ENCODE results near the gene COL23A1. TPM values are rescaled to one million over a fixed set of nuclear protein-coding genes. Genes with fewer than 3 reads are reported as not detected.
A peak's percentile ranks its signal among the peaks of the same experiment; 100 is the strongest.

COL23A1 gene
- polyA plus RNA-seq, 2 of the 4 experiments (the other 2 are of a cell fraction) = not detected

DNA sequence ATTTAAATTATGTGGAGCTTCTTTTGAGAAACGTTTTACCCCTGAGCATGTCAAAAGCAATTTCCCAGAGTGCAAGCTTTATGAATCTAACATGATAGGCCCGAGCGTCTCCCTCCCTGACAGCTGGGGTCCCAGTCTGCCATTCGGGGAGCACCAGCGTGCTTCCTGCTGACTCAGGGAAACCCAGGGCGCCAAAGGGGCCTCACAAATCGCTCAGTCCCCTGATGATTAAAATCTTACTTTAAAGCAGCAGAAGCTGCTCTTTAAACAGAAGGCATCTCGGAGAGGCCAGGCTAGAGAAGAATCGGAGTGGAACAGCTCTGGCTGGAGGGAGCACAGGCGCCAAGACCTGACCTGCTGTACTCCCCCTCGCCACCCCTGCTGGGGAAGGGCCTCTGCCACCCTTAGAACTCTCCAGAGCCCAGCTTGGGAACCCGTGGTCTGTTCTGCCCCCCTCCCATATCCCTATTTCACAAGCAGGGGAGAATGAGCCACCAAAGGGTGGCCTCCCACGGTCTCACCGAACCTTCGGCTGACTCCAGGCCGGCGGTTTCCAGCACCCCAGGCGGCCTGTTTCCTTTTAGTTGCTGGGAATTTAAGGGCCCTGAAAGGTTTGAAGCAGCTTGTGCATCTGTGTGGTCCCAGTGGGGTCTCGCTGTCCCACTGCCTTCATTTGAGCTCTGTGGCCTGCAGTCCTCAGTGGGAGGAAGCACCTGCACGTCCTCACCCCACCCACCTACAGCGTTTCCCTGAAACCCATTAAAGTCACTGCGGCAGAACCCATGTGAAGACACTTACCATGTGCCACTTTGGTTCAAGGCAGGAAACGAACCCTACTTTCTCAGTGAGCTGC, 147.6 kb downstream of the COL23A1 start:
- Histone ChIP-seq H3K4me3 (no peak overlapping the region), H3K27ac (no peak overlapping the region), H3K4me1 (no peaks in the 10 kb centered on the region), H3K9me3 (peaks cover 4% of the 10 kb centered on the region; the same call in 2 of the 3 replicates), H3K4me2 (no peak overlapping the region)
- CTCF ChIA-PET = interaction anchor here (0.6 kb wide), 1 partner anchor 81 kb away, joined by 3 read pairs; no protein-coding TSS in a partner anchor
- POLR2A ChIA-PET = no interaction called here
- FAIRE-seq (no peak), DNase-seq (ENCODE audit: low read depth in 1 of 2, low spot score in 1 of 2) (no peak), ATAC-seq (no peak)
- WGBS (ENCODE audit: missing lambda C conversion rate) = 54% methylated on average over 23 of the region's 23 CpGs
- peak; percentile 32 for TF ChIP-seq MAFK (IDR thresholded peaks at IDR 0.05; ENCODE audit: partially characterized antibody)
- TF ChIP-seq, protein P1, sequence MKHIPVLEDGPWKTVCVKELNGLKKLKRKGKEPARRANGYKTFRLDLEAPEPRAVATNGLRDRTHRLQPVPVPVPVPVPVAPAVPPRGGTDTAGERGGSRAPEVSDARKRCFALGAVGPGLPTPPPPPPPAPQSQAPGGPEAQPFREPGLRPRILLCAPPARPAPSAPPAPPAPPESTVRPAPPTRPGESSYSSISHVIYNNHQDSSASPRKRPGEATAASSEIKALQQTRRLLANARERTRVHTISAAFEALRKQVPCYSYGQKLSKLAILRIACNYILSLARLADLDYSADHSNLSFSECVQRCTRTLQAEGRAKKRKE (CRISPR knock-in tag; IDR thresholded peaks at IDR 0.05; ENCODE audit: low read depth) = no peak
- TF ChIP-seq, protein P2, sequence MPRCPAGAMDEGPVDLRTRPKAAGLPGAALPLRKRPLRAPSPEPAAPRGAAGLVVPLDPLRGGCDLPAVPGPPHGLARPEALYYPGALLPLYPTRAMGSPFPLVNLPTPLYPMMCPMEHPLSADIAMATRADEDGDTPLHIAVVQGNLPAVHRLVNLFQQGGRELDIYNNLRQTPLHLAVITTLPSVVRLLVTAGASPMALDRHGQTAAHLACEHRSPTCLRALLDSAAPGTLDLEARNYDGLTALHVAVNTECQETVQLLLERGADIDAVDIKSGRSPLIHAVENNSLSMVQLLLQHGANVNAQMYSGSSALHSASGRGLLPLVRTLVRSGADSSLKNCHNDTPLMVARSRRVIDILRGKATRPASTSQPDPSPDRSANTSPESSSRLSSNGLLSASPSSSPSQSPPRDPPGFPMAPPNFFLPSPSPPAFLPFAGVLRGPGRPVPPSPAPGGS (IDR thresholded peaks at IDR 0.05) = no peak

DNA sequence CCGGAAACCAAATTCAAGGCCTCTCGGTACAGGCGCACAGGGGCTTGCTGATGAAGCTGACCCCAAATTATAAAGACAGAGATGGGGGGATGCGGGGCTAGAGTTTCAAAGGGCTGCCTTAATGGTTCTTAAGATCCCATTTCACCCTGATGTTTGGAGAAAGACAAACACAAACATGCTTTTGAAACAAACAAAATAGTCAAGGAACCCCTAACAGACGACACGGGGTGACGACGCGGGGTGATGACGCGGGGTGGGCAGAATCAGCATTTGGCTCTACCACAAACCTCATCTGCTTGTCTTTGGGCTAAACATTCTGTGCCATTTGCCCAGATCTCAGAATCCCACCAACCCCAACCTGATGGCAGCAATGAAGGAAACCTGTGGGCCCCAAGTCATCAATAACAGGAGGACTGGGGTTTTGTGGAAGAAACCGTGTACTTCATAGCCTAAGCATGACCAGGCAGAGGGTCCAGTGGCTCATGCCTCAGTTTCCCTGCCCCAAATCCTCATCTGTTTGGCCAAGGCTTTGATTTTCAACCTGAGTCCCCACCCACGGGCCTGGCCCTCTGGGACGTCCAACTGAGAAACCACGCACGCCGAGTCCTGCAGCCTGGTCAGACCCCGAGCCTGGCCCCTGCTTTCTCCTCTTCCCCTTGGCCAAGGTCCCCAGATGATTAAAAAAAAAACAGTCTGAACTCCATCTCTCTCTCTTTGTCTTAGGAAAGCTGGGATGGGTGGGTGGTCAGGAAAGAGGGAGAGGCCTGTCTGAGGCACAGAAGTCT, 148.5 kb downstream of the COL23A1 start:
- FAIRE-seq (no peak), ATAC-seq (no peak), DNase-seq (ENCODE audit: low read depth in 1 of 2, low spot score in 1 of 2) (no peak)
- ChIA-PET CTCF (no interaction called here), POLR2A (no interaction called here)
- H3K4me2 ChIP-seq = no peak overlapping the region
- H3K4me1 ChIP-seq = no peaks in the 10 kb centered on the region
- no peak overlapping the region for H3K4me3 ChIP-seq
- TF ChIP-seq PHF8 (IDR thresholded peaks at IDR 0.05; ENCODE audit: borderline replicate concordance, low read depth) (no peak), ZNF302 (CRISPR knock-in tag; IDR thresholded peaks at IDR 0.05) (no peak), EHMT2 (IDR thresholded peaks at IDR 0.05; ENCODE audit: low read depth) (no peak)
- TF ChIP-seq, protein P3, sequence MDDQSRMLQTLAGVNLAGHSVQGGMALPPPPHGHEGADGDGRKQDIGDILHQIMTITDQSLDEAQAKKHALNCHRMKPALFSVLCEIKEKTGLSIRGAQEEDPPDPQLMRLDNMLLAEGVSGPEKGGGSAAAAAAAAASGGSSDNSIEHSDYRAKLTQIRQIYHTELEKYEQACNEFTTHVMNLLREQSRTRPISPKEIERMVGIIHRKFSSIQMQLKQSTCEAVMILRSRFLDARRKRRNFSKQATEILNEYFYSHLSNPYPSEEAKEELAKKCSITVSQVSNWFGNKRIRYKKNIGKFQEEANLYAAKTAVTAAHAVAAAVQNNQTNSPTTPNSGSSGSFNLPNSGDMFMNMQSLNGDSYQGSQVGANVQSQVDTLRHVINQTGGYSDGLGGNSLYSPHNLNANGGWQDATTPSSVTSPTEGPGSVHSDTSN (IDR thresholded peaks at IDR 0.05) = no peak
- no peak overlapping the region for H3K27ac ChIP-seq
- peaks cover 4% of the 10 kb centered on the region; the same call in 2 of the 3 replicates for H3K9me3 ChIP-seq
- WGBS (ENCODE audit: missing lambda C conversion rate) = 72% methylated on average over 18 of the region's 18 CpGs

- POLR2A ChIA-PET = no interaction called here
Measured at GRCh38 chr5:178440181-178440580, 150.0 kb downstream of the COL23A1 start.

DNA sequence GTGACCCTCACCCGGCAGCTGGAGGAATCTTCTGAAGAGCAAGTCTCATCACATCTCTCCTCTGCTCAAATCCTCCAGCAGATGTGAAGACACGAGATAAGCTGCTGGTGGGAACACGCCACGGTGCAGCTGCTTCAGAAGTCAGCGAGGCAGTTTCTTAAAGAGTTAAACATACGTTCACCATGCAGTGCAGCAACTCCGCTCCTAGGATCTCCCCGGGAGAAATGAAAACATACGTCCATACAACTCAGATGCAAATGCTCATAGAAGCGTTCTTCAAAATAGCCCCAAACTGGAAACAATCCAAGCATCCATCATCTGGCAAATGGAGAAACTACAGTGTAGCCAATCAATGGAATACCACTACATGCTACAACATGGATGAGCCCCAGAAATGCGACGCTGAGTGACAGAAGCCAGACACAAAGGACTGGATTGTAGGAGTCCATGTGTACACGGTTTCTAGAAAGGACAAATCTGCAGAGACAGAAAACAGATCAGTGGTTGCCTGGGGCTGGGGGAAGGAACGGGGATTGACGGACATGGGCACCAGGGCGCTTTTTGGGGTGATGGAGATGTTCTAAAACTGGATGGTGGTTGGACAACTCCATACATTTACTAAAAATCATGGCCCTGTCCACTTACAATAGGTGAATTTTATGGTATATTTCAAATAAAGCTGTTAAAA, 150.6 kb downstream of the COL23A1 start:
- FAIRE-seq = no peak
- Histone ChIP-seq H3K4me3 (no peak overlapping the region), H3K4me2 (no peak overlapping the region), H3K4me1 (no peaks in the 10 kb centered on the region), H3K27ac (no peak overlapping the region), H3K9me3 (peaks cover 11% of the 10 kb centered on the region; the same call in 2 of the 3 replicates)
- WGBS (ENCODE audit: missing lambda C conversion rate) = 13% methylated on average over 16 of the region's 16 CpGs
- POLR2A ChIA-PET = no interaction called here
- TF ChIP-seq EHMT2 (IDR thresholded peaks at IDR 0.05; ENCODE audit: low read depth) (no peak), RAD21 (conservative IDR thresholded peaks at IDR 0.05 in 1 of 2, IDR thresholded peaks at IDR 0.05 in 1 of 2) (no peak), PHF8 (IDR thresholded peaks at IDR 0.05; ENCODE audit: borderline replicate concordance, low read depth) (no peak)
- CTCF ChIA-PET = no interaction called here
- no peak for ATAC-seq
- no peak for DNase-seq (ENCODE audit: low read depth in 1 of 2, low spot score in 1 of 2)

More at GRCh38 chr5:178440181-178440580, 150.0 kb downstream of the COL23A1 start:
- CTCF ChIA-PET = no interaction called here
- H3K9me3 ChIP-seq = peaks cover 11% of the 10 kb centered on the region; the same call in 2 of the 3 replicates
- no peak overlapping the region for H3K27ac ChIP-seq
- no peak overlapping the region for H3K4me2 ChIP-seq
- WGBS (ENCODE audit: missing lambda C conversion rate) = 76% methylated on average over 7 of the region's 7 CpGs
- ATAC-seq (no peak), FAIRE-seq (no peak), DNase-seq (ENCODE audit: low read depth in 1 of 2, low spot score in 1 of 2) (no peak)
- no peak overlapping the region for H3K4me3 ChIP-seq
- TF ChIP-seq, protein P4, sequence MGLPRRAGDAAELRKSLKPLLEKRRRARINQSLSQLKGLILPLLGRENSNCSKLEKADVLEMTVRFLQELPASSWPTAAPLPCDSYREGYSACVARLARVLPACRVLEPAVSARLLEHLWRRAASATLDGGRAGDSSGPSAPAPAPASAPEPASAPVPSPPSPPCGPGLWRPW (IDR thresholded peaks at IDR 0.05) = no peak
- no peak for TF ChIP-seq ZSCAN20 (CRISPR knock-in tag; IDR thresholded peaks at IDR 0.05)
- no peak for TF ChIP-seq RARB (CRISPR knock-in tag; IDR thresholded peaks at IDR 0.05)
- TF ChIP-seq PHF8 (IDR thresholded peaks at IDR 0.05; ENCODE audit: borderline replicate concordance, low read depth) = no peak
- no peaks in the 10 kb centered on the region for H3K4me1 ChIP-seq

All from A549 (cell line).